ENCODE results near the gene VAMP5. TPM values are rescaled to one million over a fixed set of nuclear protein-coding genes. Genes with fewer than 3 reads are reported as not detected.

VAMP5 gene
- total RNA-seq, 1 experiment from 2014 or later: 0.40 TPM

DNA sequence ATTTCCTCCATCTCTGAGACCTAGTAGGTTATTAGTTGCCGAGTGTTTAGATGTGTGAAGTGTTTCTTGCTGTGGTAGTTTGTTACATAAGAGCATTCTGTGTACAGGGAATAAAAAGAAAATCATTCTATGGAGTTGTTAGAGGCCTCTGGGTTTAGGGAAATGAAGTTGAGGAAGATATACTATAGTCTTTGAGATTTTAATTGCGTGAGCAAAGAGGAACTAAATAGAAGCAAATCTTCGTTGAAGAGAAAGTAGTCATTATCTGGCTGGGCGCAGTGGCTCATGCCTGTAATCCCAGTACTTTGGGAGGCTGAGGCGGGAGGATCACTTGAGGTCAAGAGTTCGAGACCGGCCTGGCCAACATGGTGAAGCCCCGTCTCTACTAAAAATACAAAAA lies 50.8 kb downstream of the VAMP5 start:
- Histone ChIP-seq H3K36me3 (ENCODE audit: low read depth, low read length) (peaks cover 59% of the 10 kb centered on the region), H2AFZ (ENCODE audit: low read length) (no peak overlapping the region), H3K27ac (ENCODE audit: low read length) (no peak overlapping the region), H3K4me1 (ENCODE audit: insufficient read depth, low read length) (no peaks in the 10 kb centered on the region), H3K27me3 (ENCODE audit: low read length) (no peaks in the 10 kb centered on the region), H3K9me2 (replicated peaks; ENCODE audit: low read length) (no peaks in the 10 kb centered on the region), H3K4me2 (ENCODE audit: low read length) (no peak overlapping the region), H4K20me1 (ENCODE audit: low read length) (no peaks in the 10 kb centered on the region), H3K4me3 (ENCODE audit: low read length) (no peak overlapping the region), H3K9me3 (ENCODE audit: low read length) (no peaks in the 10 kb centered on the region), H3K9ac (ENCODE audit: low read length) (no peak overlapping the region), H3F3A (ENCODE audit: low read length, unreplicated experiment) (peaks cover 3% of the 10 kb centered on the region), H3K79me2 (ENCODE audit: low read length) (no peaks in the 10 kb centered on the region)
- ChIA-PET CTCF (no interaction called here), POLR2A (ENCODE audit: unreplicated experiment) (no interaction called here)
- no peak for ATAC-seq
- BruUV-seq (replicated peaks): no TSS peak
- intact Hi-C loops (cut with micrococcal nuclease): no loop called here
- no peak for DNase-seq
- TF ChIP-seq EZH2phosphoT487 (IDR thresholded peaks at IDR 0.05; ENCODE audit: borderline replicate concordance, low read length): no peak
- no peak for TF ChIP-seq EZH2 (IDR thresholded peaks at IDR 0.05; ENCODE audit: low read length, unreplicated experiment)
- TF ChIP-seq CTCF (conservative IDR thresholded peaks at IDR 0.05; ENCODE audit: low read depth, low read length): no peak

GRCh38 chr2:85635636-85636035 lies 51.4 kb downstream of the VAMP5 start:
- Histone ChIP-seq H3K27ac (ENCODE audit: low read length) (no peak overlapping the region), H3K4me3 (ENCODE audit: low read length) (no peak overlapping the region), H2AFZ (ENCODE audit: low read length) (no peak overlapping the region), H3K4me2 (ENCODE audit: low read length) (no peak overlapping the region), H3K4me1 (ENCODE audit: insufficient read depth, low read length) (no peaks in the 10 kb centered on the region), H3K27me3 (ENCODE audit: low read length) (no peaks in the 10 kb centered on the region), H3F3A (ENCODE audit: low read length, unreplicated experiment) (peaks cover 3% of the 10 kb centered on the region), H3K9me3 (ENCODE audit: low read length) (no peaks in the 10 kb centered on the region), H3K9ac (ENCODE audit: low read length) (no peak overlapping the region), H4K20me1 (ENCODE audit: low read length) (no peaks in the 10 kb centered on the region), H3K36me3 (ENCODE audit: low read depth, low read length) (peaks cover 55% of the 10 kb centered on the region), H3K9me2 (replicated peaks; ENCODE audit: low read length) (no peaks in the 10 kb centered on the region), H3K79me2 (ENCODE audit: low read length) (no peaks in the 10 kb centered on the region)
- TF ChIP-seq CTCF (conservative IDR thresholded peaks at IDR 0.05; ENCODE audit: low read depth, low read length) (no peak), EZH2 (IDR thresholded peaks at IDR 0.05; ENCODE audit: low read length, unreplicated experiment) (no peak), EZH2phosphoT487 (IDR thresholded peaks at IDR 0.05; ENCODE audit: borderline replicate concordance, low read length) (no peak)
- no TSS peak for BruUV-seq (replicated peaks)
- ATAC-seq (no peak), DNase-seq (no peak)
- ChIA-PET CTCF (no interaction called here), POLR2A (ENCODE audit: unreplicated experiment) (no interaction called here)
- intact Hi-C loops (cut with micrococcal nuclease): no loop called here

GRCh38 chr2:85642725-85643124 lies 58.5 kb downstream of the VAMP5 start:
- CTCF ChIA-PET: no interaction called here
- DNase-seq: no peak
- no peak overlapping the region for H3K4me2 ChIP-seq (ENCODE audit: low read length)
- H2AFZ ChIP-seq (ENCODE audit: low read length): no peak overlapping the region
- H3K9ac ChIP-seq (ENCODE audit: low read length): no peak overlapping the region
- no peaks in the 10 kb centered on the region for H3K79me2 ChIP-seq (ENCODE audit: low read length)
- no peaks in the 10 kb centered on the region for H3K27me3 ChIP-seq (ENCODE audit: low read length)
- H3K36me3 ChIP-seq (ENCODE audit: low read depth, low read length): peaks cover 84% of the 10 kb centered on the region
- no peaks in the 10 kb centered on the region for H4K20me1 ChIP-seq (ENCODE audit: low read length)
- H3K27ac ChIP-seq (ENCODE audit: low read length): no peak overlapping the region
- no TSS peak for BruUV-seq (replicated peaks)
- TF ChIP-seq EZH2phosphoT487 (IDR thresholded peaks at IDR 0.05; ENCODE audit: borderline replicate concordance, low read length): no peak
- no peak for TF ChIP-seq CTCF (conservative IDR thresholded peaks at IDR 0.05; ENCODE audit: low read depth, low read length)
- TF ChIP-seq EZH2 (IDR thresholded peaks at IDR 0.05; ENCODE audit: low read length, unreplicated experiment): no peak
- POLR2A ChIA-PET (ENCODE audit: unreplicated experiment): no interaction called here
- 0 out of 2 replicates have a peak, but pooled peaks cover under 1% of the 10 kb centered on the region for H3K4me1 ChIP-seq (ENCODE audit: insufficient read depth, low read length)
- ATAC-seq: no peak
- intact Hi-C loops (cut with micrococcal nuclease): loop anchor here (10.0 kb wide), 1 partner anchor 172 kb away; no protein-coding TSS in a partner anchor
- no peaks in the 10 kb centered on the region for H3F3A ChIP-seq (ENCODE audit: low read length, unreplicated experiment)
- H3K9me2 ChIP-seq (replicated peaks; ENCODE audit: low read length): no peaks in the 10 kb centered on the region
- H3K9me3 ChIP-seq (ENCODE audit: low read length): no peaks in the 10 kb centered on the region
- H3K4me3 ChIP-seq (ENCODE audit: low read length): no peak overlapping the region

Other genes with a start within 250 kb of the VAMP5 start
- gene RETSAT, start 229.9 kb upstream of the VAMP5 start, total RNA-seq (2014; rRNA removed): 39.1 and 50.8 TPM in 2 replicates
- 16.7 and 19.0 TPM in 2 replicates for gene ELMOD3, start 229.7 kb upstream of the VAMP5 start, total RNA-seq (2014; rRNA removed)
- 221 and 260 TPM in 2 replicates for gene CAPG, start 174.1 kb upstream of the VAMP5 start, total RNA-seq (2014; rRNA removed)
- 0.12 TPM in 1 of 2 replicates, not detected in the other for gene SH2D6, start 165.7 kb upstream of the VAMP5 start, total RNA-seq (2014; rRNA removed)
- 304 and 309 TPM in 2 replicates for gene MAT2A, start 45.3 kb upstream of the VAMP5 start, total RNA-seq (2014; rRNA removed)
- gene GGCX, start 22.9 kb upstream of the VAMP5 start, total RNA-seq (2014; rRNA removed): 34.8 and 46.7 TPM in 2 replicates
- gene VAMP8, start 6.8 kb upstream of the VAMP5 start, total RNA-seq (2014; rRNA removed): 141 and 142 TPM in 2 replicates
- gene RNF181, start 11.3 kb downstream of the VAMP5 start, total RNA-seq (2014; rRNA removed): 170 and 225 TPM in 2 replicates
- gene TMEM150A, start 18.3 kb downstream of the VAMP5 start, total RNA-seq (2014; rRNA removed): 3.9 and 4.9 TPM in 2 replicates
- gene C2orf68, start 27.6 kb downstream of the VAMP5 start, total RNA-seq (2014; rRNA removed): 26.6 and 27.6 TPM in 2 replicates
- 179 and 278 TPM in 2 replicates for gene USP39, start 31.8 kb downstream of the VAMP5 start, total RNA-seq (2014; rRNA removed)
- gene SFTPB, start 83.8 kb downstream of the VAMP5 start, total RNA-seq (2014; rRNA removed): not detected in 2 replicates
- not detected in 2 replicates for gene GNLY, start 109.9 kb downstream of the VAMP5 start, total RNA-seq (2014; rRNA removed)
- gene ATOH8, start 169.6 kb downstream of the VAMP5 start, total RNA-seq (2014; rRNA removed): 0.04 TPM in 1 of 2 replicates, not detected in the other